GM23248 (cell line): ENCODE measurements around the gene ENAH. TPM values are rescaled to one million over a fixed set of nuclear protein-coding genes. Genes with fewer than 3 reads are reported as not detected.
"Not testable (repeated sequence)": the region's sequence is repeated elsewhere in the genome, so short reads cannot be mapped to it uniquely, and the experiment has no call there.

ENCODE experiments used
- DNase-seq: peaks from one replicate; pipeline ENCODE4 v3.0.0-alpha.2; 2015
- H2AFZ ChIP-seq: fragments of 200-600 bp; sonication (generic); 2 replicates; pipeline ENCODE4 v1.6.1; 2016; ENCODE audit warnings: antibody characterized with exemption
- H3F3A ChIP-seq: fragments of 200-600 bp; sonication (generic); 2 replicates; pipeline ENCODE4 v1.6.1; 2016; ENCODE audit warnings: mild to moderate bottlenecking, antibody characterized with exemption, mixed run types; ENCODE audit not compliant: insufficient read depth
- H3K27ac ChIP-seq: fragments of 200-600 bp; sonication (generic); 2 replicates; pipeline ENCODE4 v1.5.1; 2016; ENCODE audit warnings: mild to moderate bottlenecking
- H3K27me3 ChIP-seq: fragments of 200-600 bp; sonication (generic); replicated peaks from 2 replicates; pipeline ENCODE4 v1.6.1; 2016; ENCODE audit warnings: mild to moderate bottlenecking; ENCODE audit not compliant: insufficient read depth
- H3K36me3 ChIP-seq: fragments of 200-600 bp; sonication (generic); 2 replicates; pipeline ENCODE4 v1.6.1; 2016; ENCODE audit warnings: low read depth, mild to moderate bottlenecking
- H3K4me1 ChIP-seq: fragments of 200-600 bp; sonication (generic); 2 replicates; pipeline ENCODE4 v1.6.1; 2016; ENCODE audit warnings: mild to moderate bottlenecking; ENCODE audit not compliant: insufficient read depth
- H3K4me2 ChIP-seq: fragments of 200-600 bp; sonication (generic); one replicate; pipeline ENCODE4 v1.6.1; 2016; ENCODE audit warnings: mild to moderate bottlenecking; ENCODE audit not compliant: unreplicated experiment
- H3K4me3 ChIP-seq: fragments of 200-600 bp; sonication (generic); 2 replicates; pipeline ENCODE4 v1.5.1; 2016; ENCODE audit warnings: mild to moderate bottlenecking
- H3K79me2 ChIP-seq: fragments of 200-600 bp; sonication (generic); 2 replicates; pipeline ENCODE4 v1.6.1; 2016; ENCODE audit warnings: mild to moderate bottlenecking; ENCODE audit not compliant: insufficient read depth
- H3K9ac ChIP-seq: fragments of 200-600 bp; sonication (generic); 2 replicates; pipeline ENCODE4 v1.6.1; 2016; ENCODE audit warnings: mild to moderate bottlenecking
- H3K9me2 ChIP-seq: fragments of 200-600 bp; sonication (generic); 2 replicates; pipeline ENCODE4 v1.6.1; 2016; ENCODE audit warnings: mixed run types, mild to moderate bottlenecking, moderate library complexity; ENCODE audit not compliant: insufficient read depth
- H3K9me3 ChIP-seq: fragments of 200-600 bp; sonication (generic); one replicate; pipeline ENCODE4 v1.6.1; 2017; ENCODE audit warnings: low read depth
- H4K20me1 ChIP-seq: fragments of 200-600 bp; sonication (generic); 2 replicates; pipeline ENCODE4 v1.6.0; 2016; ENCODE audit not compliant: insufficient read depth
- EZH2 ChIP-seq: fragments of 200-600 bp; sonication (generic); IDR thresholded peaks from 2 replicates; pipeline ENCODE4 v1.6.1; 2018; ENCODE audit warnings: antibody characterized with exemption, mild to moderate bottlenecking; ENCODE audit not compliant: insufficient read depth, poor library complexity, severe bottlenecking
- EZH2phosphoT487 ChIP-seq: fragments of 200-600 bp; sonication (generic); IDR thresholded peaks from 2 replicates; pipeline ENCODE4 v1.6.1; 2018; ENCODE audit warnings: antibody characterized with exemption, moderate library complexity, mild to moderate bottlenecking, low read depth; ENCODE audit not compliant: insufficient read depth
- WGBS, 2 experiments: methylation state at CpG; one replicate each; pipeline ENCODE4 v1.1.6; 2015 to 2017; ENCODE audit warnings: low lambda C conversion rate in 2 of 2, low coverage in 1 of 2; ENCODE audit errors: missing lambda C conversion rate in 2 of 2; 5-methylcytosine and 5-hydroxymethylcytosine counted together
- in situ Hi-C: fragments of 300-500 bp; cut with MboI; formaldehyde crosslinking; loops from 2 replicates; pipeline ENCODE4 v1.15.0; 2020
- polyA plus RNA-seq: library from polyadenylated mRNA; unstranded; fragments of >200 nt; fragmentation: Nextera tagmentation; extraction: Ambion mirVana; gene quantifications from 2 replicates; pipeline ENCODE4 v1.2.1, GENCODE V29; 2016
- total RNA-seq: library from RNA; depleted of rRNA; stranded (reverse); fragments of >200 nt; shearing (Covaris generic); gene quantifications from 2 replicates; pipeline ENCODE4 v1.2.3, GENCODE V29; 2014; rRNA removed

ENAH gene
- total RNA-seq (113 and 125 TPM in 2 replicates), polyA plus RNA-seq (35.5 and 40.1 TPM in 2 replicates)

DNA sequence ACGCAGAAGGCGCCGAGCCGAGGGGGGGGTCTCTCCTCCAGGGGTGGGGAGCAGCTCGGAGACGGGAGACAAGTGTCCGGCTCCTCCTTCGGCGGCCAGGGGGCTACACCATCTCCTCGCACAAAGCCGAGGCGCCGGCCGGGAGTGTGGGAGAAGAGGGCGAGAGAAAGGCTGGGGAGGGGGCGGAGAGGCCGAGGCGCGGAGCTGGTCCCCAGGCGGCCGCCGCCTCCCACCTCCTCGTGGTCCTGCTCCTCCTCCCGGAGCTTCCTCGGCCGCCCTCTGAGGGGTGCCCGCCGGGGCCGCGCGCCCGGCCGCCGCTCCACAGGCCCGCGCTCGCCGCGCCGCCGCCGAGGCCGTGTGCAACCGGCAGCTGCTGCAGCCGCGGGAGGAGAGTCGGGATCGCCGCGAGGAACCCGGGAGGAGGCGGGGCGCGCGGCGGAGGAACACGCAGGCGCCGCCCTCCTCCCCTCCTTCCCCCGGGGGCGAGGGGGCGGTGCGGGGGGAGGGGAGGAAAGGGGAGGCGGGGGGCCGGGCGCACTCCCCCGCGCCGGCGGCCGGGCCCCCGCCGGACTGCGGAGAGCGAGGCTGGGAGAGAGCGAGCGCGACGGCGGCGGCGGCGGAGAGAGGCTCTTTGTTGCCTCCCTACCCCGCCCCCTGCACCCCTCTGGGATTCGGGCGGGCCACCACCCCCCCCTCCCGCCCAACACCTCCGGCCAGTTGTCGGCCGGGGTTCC lies at the start of gene ENAH:
Gene ENAH, minus strand, starts transcription at position 395 of the 734 bp plus-strand sequence. CDS start 433 bp downstream, outside the sequence.
- peak within 1 kb of the TSS; percentile 60 for H2AFZ ChIP-seq
- in situ Hi-C loops: no loop called here
- H3K27ac ChIP-seq: peak within 1 kb of the TSS; percentile 94
- H3F3A ChIP-seq: peaks cover 63% of the 10 kb centered on the region
- peaks cover 49% of the 10 kb centered on the region for H3K79me2 ChIP-seq
- H3K9me2 ChIP-seq: no peaks in the 10 kb centered on the region
- H3K9me3 ChIP-seq: no peaks in the 10 kb centered on the region
- WGBS, 2 experiments: 2% methylated on average over 9 to 63 of the region's 90 CpGs
- H3K4me3 ChIP-seq: peak within 1 kb of the TSS; percentile 97
- peak within 1 kb of the TSS; percentile 89 for H3K4me2 ChIP-seq
- TF ChIP-seq EZH2 (no peak), EZH2phosphoT487 (no peak)
- no peaks in the 10 kb centered on the region for H4K20me1 ChIP-seq
- H3K36me3 ChIP-seq: no peaks in the 10 kb centered on the region
- peak within 1 kb of the TSS; percentile 96 for H3K9ac ChIP-seq
- H3K4me1 ChIP-seq: peaks cover 65% of the 10 kb centered on the region
- no peaks in the 10 kb centered on the region for H3K27me3 ChIP-seq
- peak; percentile 93 for DNase-seq

DNA sequence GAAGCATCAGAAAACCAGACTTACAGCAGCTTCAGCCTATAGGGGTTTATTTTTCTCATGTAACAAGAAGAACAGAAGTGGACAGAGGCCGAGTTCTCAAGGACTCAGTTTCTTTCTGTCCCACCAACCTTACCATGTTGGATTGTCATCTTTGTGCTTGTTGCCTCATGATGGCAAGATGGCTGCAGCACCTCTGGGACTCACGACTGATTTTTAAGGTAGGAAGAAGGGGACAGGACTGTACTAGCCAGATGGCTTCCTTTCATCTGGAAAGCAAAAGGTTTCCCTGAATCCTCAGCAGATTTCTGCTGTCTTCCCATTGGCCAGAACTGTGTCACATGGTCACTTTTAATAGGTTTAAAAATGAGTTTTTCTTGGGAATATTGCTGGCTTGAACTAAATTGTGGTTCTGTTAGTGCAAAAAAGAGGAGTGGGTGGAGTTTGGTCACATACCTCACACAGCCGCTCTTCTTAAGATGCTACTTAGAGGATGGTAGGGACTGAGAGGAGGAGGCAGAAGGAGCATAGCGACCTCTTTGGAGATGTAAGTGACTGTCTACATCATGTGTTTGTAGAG lies 48.1 kb upstream of the ENAH start:
- peak; percentile 51 for DNase-seq
- H3K27me3 ChIP-seq: no peaks in the 10 kb centered on the region
- peak overlapping the region; percentile 59 for H2AFZ ChIP-seq
- peak overlapping the region; percentile 53 for H3K4me3 ChIP-seq
- peaks cover 24% of the 10 kb centered on the region for H3K4me1 ChIP-seq
- H3F3A ChIP-seq: peaks cover 20% of the 10 kb centered on the region
- peak overlapping the region; percentile 78 for H3K9ac ChIP-seq
- in situ Hi-C loops: no loop called here
- no peaks in the 10 kb centered on the region for H3K36me3 ChIP-seq
- H3K27ac ChIP-seq: peak overlapping the region; percentile 97
- no peaks in the 10 kb centered on the region for H3K79me2 ChIP-seq
- no peaks in the 10 kb centered on the region for H3K9me2 ChIP-seq
- 58 to 67% methylated on average over 4 of the region's 4 CpGs for WGBS, 2 experiments
- H3K4me2 ChIP-seq: peak overlapping the region; percentile 64
- no peaks in the 10 kb centered on the region for H4K20me1 ChIP-seq
- H3K9me3 ChIP-seq: no peaks in the 10 kb centered on the region
- TF ChIP-seq EZH2 (no peak), EZH2phosphoT487 (no peak)

DNA sequence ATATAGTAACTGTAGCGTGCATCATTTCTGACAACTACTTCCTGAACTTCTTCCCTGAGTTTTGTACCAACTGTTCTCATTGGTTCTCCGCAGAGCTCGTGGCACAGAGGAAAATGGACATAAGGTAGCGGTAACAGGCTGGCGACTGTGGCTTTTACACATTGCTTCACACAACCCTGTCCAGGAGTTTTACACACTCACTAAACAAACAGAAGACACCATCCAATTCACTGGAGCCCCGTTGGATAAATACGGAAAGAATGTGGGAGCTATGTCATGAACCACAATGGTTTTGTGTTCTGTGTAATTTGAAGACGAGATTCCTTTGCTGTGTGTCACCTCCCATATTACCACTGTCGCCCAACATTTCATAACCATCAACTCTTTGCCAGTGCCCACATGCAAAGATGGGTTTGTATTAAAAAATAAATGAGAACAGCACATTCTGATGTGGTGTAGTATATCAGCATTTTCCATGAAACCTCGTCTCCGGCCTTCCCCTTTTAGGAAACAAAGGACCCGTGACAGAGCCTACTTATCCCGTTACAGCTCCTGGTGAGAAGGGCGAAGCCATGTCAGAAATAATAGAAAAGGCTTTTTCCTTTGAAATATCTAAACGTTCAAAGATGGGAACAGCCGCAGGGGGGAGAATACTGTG lies 47.4 kb upstream of the ENAH start:
- Histone ChIP-seq H3K9me2 (no peaks in the 10 kb centered on the region), H4K20me1 (no peaks in the 10 kb centered on the region), H3K4me1 (peaks cover 24% of the 10 kb centered on the region), H3K36me3 (no peaks in the 10 kb centered on the region), H2AFZ (peak overlapping the region; percentile 59), H3K4me3 (peak overlapping the region; percentile 59), H3K4me2 (peak overlapping the region; percentile 74), H3K27me3 (no peaks in the 10 kb centered on the region), H3K79me2 (no peaks in the 10 kb centered on the region), H3K9ac (peak overlapping the region; percentile 81), H3K27ac (peak overlapping the region; percentile 97), H3K9me3 (no peaks in the 10 kb centered on the region), H3F3A (peaks cover 20% of the 10 kb centered on the region)
- peak; percentile 98 for DNase-seq
- 4 to 5% methylated on average over 16 of the region's 16 CpGs for WGBS, 2 experiments
- in situ Hi-C loops: no loop called here
- TF ChIP-seq EZH2phosphoT487: peak; percentile 80
- TF ChIP-seq EZH2: no peak

DNA sequence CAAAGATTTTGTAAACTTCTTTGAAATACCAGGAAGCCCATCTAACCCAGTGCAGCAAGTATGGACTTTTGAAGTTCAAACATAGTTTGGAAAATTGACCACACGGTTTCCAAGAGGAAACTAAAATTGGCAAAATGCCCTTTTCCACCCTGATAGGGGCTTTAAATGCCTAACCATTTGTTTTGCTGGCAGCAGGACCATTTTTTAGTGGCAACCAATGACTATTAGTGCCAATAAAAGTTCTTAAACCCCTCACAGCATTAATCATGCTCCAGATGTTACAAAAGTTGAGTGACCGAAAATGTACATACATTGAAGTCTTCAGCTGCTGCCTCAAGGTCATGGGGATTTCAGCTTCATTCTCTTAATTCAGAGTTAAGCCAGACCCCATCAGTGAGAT lies 46.4 kb upstream of the ENAH start:
- H3K79me2 ChIP-seq: no peaks in the 10 kb centered on the region
- H4K20me1 ChIP-seq: no peaks in the 10 kb centered on the region
- H3K4me1 ChIP-seq: peaks cover 24% of the 10 kb centered on the region
- in situ Hi-C loops: no loop called here
- peak; percentile 23 for DNase-seq
- H3K4me3 ChIP-seq: peak overlapping the region; percentile 59; the same call in 1 of the 2 replicates
- H3F3A ChIP-seq: peaks cover 20% of the 10 kb centered on the region
- 62 to 68% methylated on average over 2 of the region's 2 CpGs for WGBS, 2 experiments
- TF ChIP-seq EZH2phosphoT487: no peak
- no peak for TF ChIP-seq EZH2
- H3K36me3 ChIP-seq: no peaks in the 10 kb centered on the region
- no peaks in the 10 kb centered on the region for H3K9me2 ChIP-seq
- no peaks in the 10 kb centered on the region for H3K9me3 ChIP-seq
- H3K4me2 ChIP-seq: peak overlapping the region; percentile 74
- H3K9ac ChIP-seq: peak overlapping the region; percentile 81
- peak overlapping the region; percentile 50 for H2AFZ ChIP-seq
- H3K27me3 ChIP-seq: no peaks in the 10 kb centered on the region
- H3K27ac ChIP-seq: peak overlapping the region; percentile 97

DNA sequence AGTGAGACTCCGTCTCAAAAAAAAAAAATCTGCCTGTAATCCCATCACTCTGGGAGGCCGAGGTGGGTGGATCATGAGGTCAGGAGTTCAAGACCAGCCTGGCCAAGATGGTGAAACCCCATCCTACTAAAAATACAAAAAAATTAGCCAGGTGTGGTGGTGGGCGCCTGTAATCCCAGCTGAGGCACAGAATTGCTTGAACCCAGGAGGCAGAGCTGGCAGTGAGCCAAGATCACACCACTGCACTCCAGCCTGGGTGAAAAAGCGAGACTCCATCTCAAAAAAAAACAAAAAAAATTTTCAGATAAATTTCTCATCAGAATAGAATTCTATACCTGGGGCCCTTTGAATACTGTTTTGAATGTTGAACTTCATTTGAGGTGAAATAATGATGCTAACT lies 45.3 kb upstream of the ENAH start:
- peaks cover 20% of the 10 kb centered on the region for H3F3A ChIP-seq
- H3K79me2 ChIP-seq, H3K27ac ChIP-seq, H3K9me3 ChIP-seq, DNase-seq, H3K9me2 ChIP-seq, H3K4me2 ChIP-seq, H3K4me3 ChIP-seq, H3K36me3 ChIP-seq, H2AFZ ChIP-seq, H3K9ac ChIP-seq, H4K20me1 ChIP-seq, H3K27me3 ChIP-seq, in situ Hi-C loops: not testable (repeated sequence)
- peaks cover 24% of the 10 kb centered on the region for H3K4me1 ChIP-seq
- WGBS, 2 experiments: 89% methylated on average over 4 of the region's 4 CpGs
